ENCODE data around the gene SAMD4A.

DNA sequence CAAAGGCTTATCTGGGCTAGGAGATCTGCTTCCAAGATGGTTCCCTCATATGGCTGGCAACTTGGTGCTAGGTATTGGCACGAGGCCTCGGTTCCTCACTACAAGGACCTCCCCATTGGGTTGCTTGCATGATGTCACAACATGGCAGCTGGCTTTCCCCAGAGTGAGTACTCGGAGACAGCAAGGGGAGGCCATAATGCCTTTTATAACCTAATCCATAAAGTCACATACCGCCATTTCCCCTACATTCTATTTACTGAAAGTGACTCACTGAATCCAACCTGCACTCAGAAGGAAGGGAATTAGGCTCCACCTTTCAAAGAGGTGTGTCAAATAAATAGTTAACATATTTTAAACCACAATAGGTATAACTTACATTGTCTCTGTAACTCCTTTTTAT is 130.9 kb downstream of the SAMD4A start:
- TF ChIP-seq POLR2AphosphoS5 (IDR thresholded peaks at IDR 0.05; ENCODE audit: low read depth, low read length) (no peak), POLR2A (IDR thresholded peaks at IDR 0.05; ENCODE audit: low read depth, low read length) (no peak)

Data from GM12891 (cell line).